ENCODE measurements around the gene ZNF462.

The ZNF462 gene

GRCh38 chr9:106869458-106869857 is 6.5 kb downstream of the ZNF462 start:
- Mint-ChIP-seq H3K4me1 (no peaks in the 10 kb centered on the region), H3K9me3 (no peaks in the 10 kb centered on the region), H3K27ac (no peak overlapping the region), H3K4me3 (no peak overlapping the region), H3K27me3 (peaks cover 7% of the 10 kb centered on the region), H3K36me3 (no peaks in the 10 kb centered on the region)
- no peak for DNase-seq (ENCODE audit: low spot score in 2 of 2)
- no peak for ATAC-seq (ENCODE audit: low read depth)

GRCh38 chr9:106872641-106873040 is 9.7 kb downstream of the ZNF462 start:
- DNase-seq (ENCODE audit: low spot score in 2 of 2), result no peak
- H3K4me3 Mint-ChIP-seq, result no peak overlapping the region
- ATAC-seq (ENCODE audit: low read depth), result no peak
- H3K27ac Mint-ChIP-seq, result no peak overlapping the region
- H3K9me3 Mint-ChIP-seq, result no peaks in the 10 kb centered on the region
- H3K27me3 Mint-ChIP-seq, result peaks cover 3% of the 10 kb centered on the region
- H3K36me3 Mint-ChIP-seq, result no peaks in the 10 kb centered on the region
- H3K4me1 Mint-ChIP-seq, result no peaks in the 10 kb centered on the region

GRCh38 chr9:106874031-106874430 is 11.1 kb downstream of the ZNF462 start:
- no peaks in the 10 kb centered on the region for H3K36me3 Mint-ChIP-seq
- no peak for DNase-seq (ENCODE audit: low spot score in 2 of 2)
- no peak overlapping the region for H3K27ac Mint-ChIP-seq
- H3K4me3 Mint-ChIP-seq, result no peak overlapping the region
- H3K9me3 Mint-ChIP-seq, result no peaks in the 10 kb centered on the region
- no peaks in the 10 kb centered on the region for H3K4me1 Mint-ChIP-seq
- ATAC-seq (ENCODE audit: low read depth), result no peak
- H3K27me3 Mint-ChIP-seq, result peaks cover 5% of the 10 kb centered on the region

- DNase-seq (ENCODE audit: low spot score in 2 of 2) (no peak), ATAC-seq (ENCODE audit: low read depth) (no peak)
- no peaks in the 10 kb centered on the region for H3K36me3 Mint-ChIP-seq
- no peak overlapping the region for H3K27ac Mint-ChIP-seq
- no peaks in the 10 kb centered on the region for H3K9me3 Mint-ChIP-seq
- H3K4me1 Mint-ChIP-seq, result no peaks in the 10 kb centered on the region
- H3K4me3 Mint-ChIP-seq, result no peak overlapping the region
- H3K27me3 Mint-ChIP-seq, result peaks cover 5% of the 10 kb centered on the region
Observed at GRCh38 chr9:106874652-106875051, 11.7 kb downstream of the ZNF462 start.

GRCh38 chr9:106875529-106875928 is 12.6 kb downstream of the ZNF462 start:
- H3K4me3 Mint-ChIP-seq, result no peak overlapping the region
- H3K9me3 Mint-ChIP-seq, result no peaks in the 10 kb centered on the region
- no peaks in the 10 kb centered on the region for H3K36me3 Mint-ChIP-seq
- H3K27ac Mint-ChIP-seq, result no peak overlapping the region
- no peaks in the 10 kb centered on the region for H3K4me1 Mint-ChIP-seq
- peaks cover 5% of the 10 kb centered on the region for H3K27me3 Mint-ChIP-seq
- ATAC-seq (ENCODE audit: low read depth) (no peak), DNase-seq (ENCODE audit: low spot score in 2 of 2) (no peak)

- peaks cover 5% of the 10 kb centered on the region for H3K27me3 Mint-ChIP-seq
- H3K4me1 Mint-ChIP-seq, result no peaks in the 10 kb centered on the region
- ATAC-seq (ENCODE audit: low read depth) (no peak), DNase-seq (ENCODE audit: low spot score in 2 of 2) (no peak)
- H3K4me3 Mint-ChIP-seq, result no peak overlapping the region
- H3K36me3 Mint-ChIP-seq, result no peaks in the 10 kb centered on the region
- no peak overlapping the region for H3K27ac Mint-ChIP-seq
- H3K9me3 Mint-ChIP-seq, result no peaks in the 10 kb centered on the region
Observed at GRCh38 chr9:106877345-106877744, 14.4 kb downstream of the ZNF462 start.

- Mint-ChIP-seq H3K4me3 (no peak overlapping the region), H3K4me1 (no peaks in the 10 kb centered on the region), H3K9me3 (no peaks in the 10 kb centered on the region), H3K27ac (no peak overlapping the region), H3K27me3 (peaks cover 5% of the 10 kb centered on the region), H3K36me3 (no peaks in the 10 kb centered on the region)
- ATAC-seq (ENCODE audit: low read depth) (no peak), DNase-seq (ENCODE audit: low spot score in 2 of 2) (no peak)
Observed at GRCh38 chr9:106878081-106878837, 15.3 kb downstream of the ZNF462 start.

- no peak overlapping the region for H3K27ac Mint-ChIP-seq
- H3K9me3 Mint-ChIP-seq, result no peaks in the 10 kb centered on the region
- H3K4me1 Mint-ChIP-seq, result no peaks in the 10 kb centered on the region
- ATAC-seq (ENCODE audit: low read depth) (no peak), DNase-seq (ENCODE audit: low spot score in 2 of 2) (no peak)
- H3K36me3 Mint-ChIP-seq, result no peaks in the 10 kb centered on the region
- no peak overlapping the region for H3K4me3 Mint-ChIP-seq
- H3K27me3 Mint-ChIP-seq, result peaks cover 5% of the 10 kb centered on the region
Observed at GRCh38 chr9:106878934-106879333, 16.0 kb downstream of the ZNF462 start.

- DNase-seq (ENCODE audit: low spot score in 2 of 2), result no peak
- H3K4me1 Mint-ChIP-seq, result no peaks in the 10 kb centered on the region
- H3K4me3 Mint-ChIP-seq, result no peak overlapping the region
- no peaks in the 10 kb centered on the region for H3K36me3 Mint-ChIP-seq
- no peaks in the 10 kb centered on the region for H3K9me3 Mint-ChIP-seq
- H3K27ac Mint-ChIP-seq, result no peak overlapping the region
- peaks cover 5% of the 10 kb centered on the region for H3K27me3 Mint-ChIP-seq
- ATAC-seq (ENCODE audit: low read depth), result no peak
Observed at GRCh38 chr9:106879439-106879882, 16.5 kb downstream of the ZNF462 start.

GRCh38 chr9:106880081-106880480 is 17.1 kb downstream of the ZNF462 start:
- no peaks in the 10 kb centered on the region for H3K4me1 Mint-ChIP-seq
- no peak overlapping the region for H3K4me3 Mint-ChIP-seq
- H3K27ac Mint-ChIP-seq, result no peak overlapping the region
- H3K9me3 Mint-ChIP-seq, result no peaks in the 10 kb centered on the region
- peaks cover 5% of the 10 kb centered on the region for H3K27me3 Mint-ChIP-seq
- H3K36me3 Mint-ChIP-seq, result no peaks in the 10 kb centered on the region
- ATAC-seq (ENCODE audit: low read depth) (no peak), DNase-seq (ENCODE audit: low spot score in 2 of 2) (no peak)

GRCh38 chr9:106880863-106881262 is 17.9 kb downstream of the ZNF462 start:
- Mint-ChIP-seq H3K9me3 (no peaks in the 10 kb centered on the region), H3K36me3 (no peaks in the 10 kb centered on the region), H3K27me3 (peaks cover 5% of the 10 kb centered on the region), H3K4me3 (no peak overlapping the region), H3K4me1 (no peaks in the 10 kb centered on the region), H3K27ac (no peak overlapping the region)
- DNase-seq (ENCODE audit: low spot score in 2 of 2) (no peak), ATAC-seq (ENCODE audit: low read depth) (no peak)

- ATAC-seq (ENCODE audit: low read depth), result no peak
- H3K27ac Mint-ChIP-seq, result no peak overlapping the region
- H3K4me3 Mint-ChIP-seq, result no peak overlapping the region
- no peaks in the 10 kb centered on the region for H3K9me3 Mint-ChIP-seq
- no peaks in the 10 kb centered on the region for H3K4me1 Mint-ChIP-seq
- H3K27me3 Mint-ChIP-seq, result peaks cover 2% of the 10 kb centered on the region
- no peak for DNase-seq (ENCODE audit: low spot score in 2 of 2)
- H3K36me3 Mint-ChIP-seq, result no peaks in the 10 kb centered on the region
Observed at GRCh38 chr9:106883030-106883429, 20.1 kb downstream of the ZNF462 start.

GRCh38 chr9:106883626-106884190 is 20.7 kb downstream of the ZNF462 start:
- Mint-ChIP-seq H3K4me1 (no peaks in the 10 kb centered on the region), H3K9me3 (no peaks in the 10 kb centered on the region), H3K27ac (no peak overlapping the region), H3K27me3 (no peaks in the 10 kb centered on the region), H3K4me3 (no peak overlapping the region), H3K36me3 (no peaks in the 10 kb centered on the region)
- ATAC-seq (ENCODE audit: low read depth), result no peak
- DNase-seq (ENCODE audit: low spot score in 2 of 2), result no peak

- no peak for DNase-seq (ENCODE audit: low spot score in 2 of 2)
- Mint-ChIP-seq H3K9me3 (no peaks in the 10 kb centered on the region), H3K27ac (no peak overlapping the region), H3K4me3 (no peak overlapping the region), H3K36me3 (no peaks in the 10 kb centered on the region), H3K4me1 (no peaks in the 10 kb centered on the region), H3K27me3 (no peaks in the 10 kb centered on the region)
- ATAC-seq (ENCODE audit: low read depth), result no peak
Observed at GRCh38 chr9:106885451-106885850, 22.5 kb downstream of the ZNF462 start.

All from memory B cell (primary cell).